Activated CD8-positive, alpha-beta memory T cell treated with anti-CD3 and anti-CD28 coated beads for 1 hour (primary cell): Measurements from ENCODE around the gene PSMD5.
"Not testable (repeated sequence)": the region's sequence is repeated elsewhere in the genome, so short reads cannot be mapped to it uniquely, and the experiment has no call there.

Experiments
- DNase-seq, 2 donors: peaks; one replicate each; pipeline ENCODE4 v3.0.0-alpha.2; 2020; ENCODE audit warnings: low read depth in 1 of 2; ENCODE audit errors: extremely low read depth in 1 of 2

The PSMD5 gene

DNA sequence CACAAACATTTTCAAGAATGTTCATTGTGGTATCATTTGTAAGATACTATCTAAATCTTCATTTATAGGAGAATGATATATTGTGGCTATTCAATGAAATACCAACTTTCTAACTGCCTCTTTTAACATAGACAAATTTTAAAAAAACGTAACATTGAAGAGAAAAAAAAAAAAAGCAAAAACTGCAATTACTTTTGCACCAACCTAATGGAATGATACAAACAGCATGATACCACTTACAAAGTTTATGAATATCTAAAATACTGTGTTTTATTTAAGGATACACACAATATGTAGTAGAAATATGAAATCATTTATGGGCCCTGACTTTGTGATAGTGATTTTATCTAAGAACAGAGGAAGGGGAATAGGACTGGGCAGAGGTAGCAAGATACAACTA, 24.1 kb downstream of the PSMD5 start:
- DNase-seq: no peak

DNA sequence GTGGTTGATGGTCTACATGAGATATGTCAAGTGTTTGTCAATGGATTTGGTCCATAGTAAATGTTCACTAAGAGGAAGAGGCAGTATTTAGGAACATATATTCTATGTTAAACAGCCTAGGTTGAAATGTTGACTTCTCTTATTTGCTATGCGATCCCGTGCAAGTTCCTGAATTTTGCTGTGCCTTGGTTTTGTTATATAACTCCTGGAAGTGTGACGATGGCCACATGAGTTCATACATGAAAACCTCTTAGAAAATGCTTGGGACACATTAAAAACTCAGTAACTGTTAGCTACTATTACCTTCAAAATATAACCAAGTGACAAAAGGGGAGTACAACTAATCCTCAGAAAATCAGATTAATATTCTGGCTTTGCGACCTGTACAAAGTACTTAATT, 27.6 kb downstream of the PSMD5 start:
- no peak for DNase-seq

DNA sequence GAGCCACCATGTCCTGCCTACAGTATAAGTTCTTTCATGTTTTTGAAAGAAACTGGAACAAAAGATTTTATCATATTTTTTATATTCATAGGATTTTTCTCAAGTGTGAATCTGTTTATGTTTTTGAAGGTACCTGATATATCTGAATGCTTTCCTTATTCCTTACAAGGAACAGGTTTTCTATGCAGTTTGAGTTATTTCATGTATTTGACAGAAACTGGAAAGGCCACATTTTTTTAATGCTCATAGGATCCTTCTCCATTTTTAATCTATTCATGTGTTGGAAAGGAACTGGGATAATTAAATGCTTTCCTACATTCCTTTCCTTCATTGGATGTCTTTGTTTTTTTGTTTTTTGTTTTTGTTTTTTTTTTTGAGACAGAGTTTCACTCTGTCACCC, 33.8 kb downstream of the PSMD5 start:
- no peak for DNase-seq

DNA sequence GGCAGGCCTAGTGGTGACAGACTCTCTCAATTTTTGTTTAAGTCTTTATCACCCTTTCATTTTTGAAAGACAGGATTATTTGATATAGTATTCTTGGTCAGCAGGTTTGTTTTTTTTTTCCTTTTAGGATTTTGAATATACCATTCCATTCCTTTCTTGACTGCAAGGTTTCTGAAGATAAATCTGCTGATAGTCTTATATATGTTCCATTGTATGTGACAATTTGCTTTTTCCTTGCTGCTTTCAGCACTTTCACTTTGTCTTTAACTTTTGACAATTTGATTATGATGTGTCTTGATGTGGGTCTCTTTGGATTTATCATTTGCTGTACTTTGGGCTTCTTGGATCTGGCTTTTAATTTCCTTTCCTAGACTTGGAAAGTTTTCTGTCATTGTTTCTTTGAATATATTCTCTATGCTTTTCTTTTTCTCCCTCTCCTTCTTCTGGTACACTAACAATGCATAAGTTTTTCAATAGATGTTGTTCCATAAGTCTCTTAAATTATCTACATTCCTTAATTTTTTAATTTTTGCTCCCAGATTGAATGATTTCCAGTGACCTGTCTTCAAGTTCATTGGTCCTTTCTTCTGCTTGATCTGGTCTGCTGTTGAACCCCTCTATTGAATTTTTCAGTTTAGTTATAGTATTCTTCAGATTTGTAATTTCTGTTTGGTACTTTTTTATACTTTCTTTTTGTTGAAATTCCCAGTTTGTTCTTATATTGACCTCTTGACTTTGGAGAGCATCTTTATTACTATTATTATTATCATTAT, 34.9 kb downstream of the PSMD5 start:
- no peak for DNase-seq

DNA sequence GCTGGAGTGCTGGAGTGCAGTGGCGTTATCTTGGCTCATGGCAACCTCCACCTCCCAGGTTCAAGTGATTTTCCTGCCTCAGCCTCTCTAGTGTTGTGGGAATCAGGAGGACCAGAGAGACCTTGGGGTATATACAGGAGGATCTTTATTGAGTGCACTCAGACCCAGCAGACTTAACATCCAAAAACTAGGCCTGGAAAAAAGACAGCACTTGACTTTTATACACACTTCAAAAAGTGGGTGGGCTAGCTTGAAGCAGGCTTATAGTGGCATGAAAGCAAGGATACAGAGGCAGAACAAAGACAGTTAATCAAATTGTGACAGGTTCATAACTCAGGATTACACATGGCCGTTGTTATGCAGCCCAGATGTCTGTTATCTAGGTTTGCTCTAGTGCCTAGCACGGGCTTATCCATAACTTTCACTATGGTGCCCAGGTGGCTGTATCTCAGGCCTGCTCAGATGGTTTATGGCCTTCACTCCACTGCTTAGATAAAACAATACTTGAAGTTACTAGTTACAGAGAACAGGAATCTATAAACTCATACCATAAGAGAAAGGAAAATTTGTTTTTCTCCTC, 37.8 kb downstream of the PSMD5 start:
- not testable (repeated sequence) for DNase-seq

DNA sequence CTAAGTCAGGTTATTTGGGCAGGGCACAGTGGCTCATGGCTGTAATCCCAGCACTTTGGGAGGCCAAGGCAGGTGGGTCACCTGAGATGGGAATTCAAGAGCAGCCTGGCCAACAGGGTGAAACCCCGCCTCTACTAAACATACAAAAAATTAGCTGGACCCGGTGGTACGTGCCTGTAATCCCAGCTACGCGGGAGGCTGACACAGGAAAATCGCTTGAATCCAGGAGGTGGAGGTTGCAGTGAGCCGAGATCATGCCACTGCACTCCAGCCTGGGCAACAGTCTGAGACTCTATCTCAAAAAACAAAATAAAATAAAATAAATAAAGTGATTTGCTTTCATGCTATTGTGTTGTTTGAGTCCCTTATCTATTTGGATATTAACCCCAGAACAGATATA, 41.3 kb downstream of the PSMD5 start:
- DNase-seq: no peak

DNA sequence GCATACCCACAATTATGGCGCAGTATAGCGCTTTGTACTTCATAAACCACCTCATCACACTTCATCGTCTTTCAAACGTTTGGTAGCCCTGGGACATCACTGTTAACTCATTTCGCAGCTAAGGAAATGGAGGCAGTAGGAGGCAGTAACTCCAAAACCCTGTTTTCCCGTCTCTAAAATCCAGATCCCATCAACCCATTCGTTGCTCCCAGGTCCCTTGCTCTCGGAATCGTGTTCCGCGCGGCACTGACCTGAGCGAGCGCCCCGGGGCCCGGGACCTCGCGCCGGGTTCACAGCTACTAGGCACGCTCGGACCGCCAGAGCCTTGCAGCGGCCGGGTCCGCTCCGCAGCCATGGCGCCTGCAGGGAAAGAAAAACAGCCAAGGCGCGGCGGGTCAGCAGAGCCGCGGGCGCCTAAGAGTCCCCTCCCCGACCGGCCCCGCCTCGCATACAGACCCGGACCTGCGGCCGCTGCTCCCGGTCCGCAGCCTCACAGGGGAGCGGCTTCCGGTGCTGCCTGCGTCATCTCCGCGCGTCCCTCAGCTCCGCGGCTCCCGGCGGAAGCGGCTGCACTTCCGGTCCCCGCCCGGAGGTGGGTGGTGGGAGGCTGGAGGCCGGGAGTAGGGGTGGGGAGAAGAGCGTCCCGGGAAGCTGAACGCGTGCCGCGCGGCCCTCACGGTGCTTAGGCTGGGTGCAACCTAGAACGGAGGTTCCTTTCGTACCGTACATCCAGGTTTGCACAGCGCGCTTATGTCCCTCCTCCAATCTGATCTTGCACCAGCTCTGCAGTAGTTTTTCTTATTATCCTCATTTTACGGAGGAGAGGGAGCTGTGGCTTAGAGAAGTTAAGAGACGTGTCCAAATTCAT, 49.6 kb downstream of the PSMD5 start, which contains the start of gene FBXW2:
Gene FBXW2 (minus strand): TSS at position 519 of the 868 bp plus-strand sequence. CDS start 5,158 bp downstream, outside the sequence.
- DNase-seq: peak; percentile 45 to 76

DNA sequence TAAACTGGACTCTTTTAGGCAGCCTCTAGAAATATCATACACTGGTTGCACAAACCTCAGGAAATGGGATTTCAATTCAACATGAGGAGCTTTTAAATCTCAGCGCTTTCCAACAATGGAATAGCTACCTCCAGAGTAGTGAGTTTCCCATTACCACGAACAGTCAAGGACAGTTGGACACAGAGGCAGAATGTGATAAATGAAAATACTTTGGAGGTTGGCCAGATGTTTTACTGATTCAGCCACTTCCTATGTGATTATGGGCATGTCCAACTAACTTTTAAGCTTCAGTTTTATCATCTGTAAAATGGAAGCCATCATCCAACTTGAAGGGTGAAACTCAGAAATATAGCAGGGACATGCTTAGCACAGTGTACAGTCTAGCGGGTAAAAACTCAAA, 51.6 kb downstream of the PSMD5 start:
- DNase-seq: no peak

DNA sequence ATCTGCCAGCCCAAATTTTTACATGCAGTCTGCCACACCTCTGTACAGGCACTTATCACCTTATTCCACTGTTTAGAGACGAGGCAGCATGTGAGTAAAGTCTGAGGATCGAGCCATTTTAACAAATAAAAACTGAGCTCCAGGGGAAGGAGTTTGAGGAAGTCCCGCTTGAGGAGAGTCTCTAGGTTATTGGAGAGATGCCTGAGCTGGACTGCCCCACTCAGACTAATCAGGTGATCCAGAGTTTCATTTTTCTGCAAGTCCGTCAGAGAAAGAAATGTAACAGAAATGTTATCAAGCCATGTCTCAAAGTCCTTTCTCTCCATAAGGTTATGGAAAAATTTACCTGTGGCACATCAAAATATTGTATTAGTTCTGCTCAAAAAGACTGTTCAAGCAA, 54.8 kb downstream of the PSMD5 start:
- no peak for DNase-seq

DNA sequence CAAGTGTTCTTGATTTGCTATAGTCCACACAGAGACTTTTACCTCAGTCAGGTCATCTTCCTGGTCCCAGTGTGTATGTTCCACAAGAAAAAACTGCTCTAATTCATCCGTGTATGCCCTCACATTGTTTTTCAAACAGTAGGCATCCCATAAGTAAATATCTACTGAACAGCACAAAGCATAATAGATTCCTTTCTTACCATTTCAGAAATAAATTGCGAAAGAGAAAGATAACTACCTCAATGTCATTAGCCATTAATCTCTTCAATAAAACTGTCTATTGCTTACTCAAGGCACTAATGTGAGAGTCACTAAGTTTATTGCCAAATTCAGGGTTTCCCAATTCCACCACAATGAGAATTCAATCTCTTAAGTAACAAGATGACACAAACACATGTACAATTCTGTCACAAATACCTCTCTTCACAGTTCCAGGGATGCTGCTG, 59.1 kb downstream of the PSMD5 start:
- DNase-seq: no peak

DNA sequence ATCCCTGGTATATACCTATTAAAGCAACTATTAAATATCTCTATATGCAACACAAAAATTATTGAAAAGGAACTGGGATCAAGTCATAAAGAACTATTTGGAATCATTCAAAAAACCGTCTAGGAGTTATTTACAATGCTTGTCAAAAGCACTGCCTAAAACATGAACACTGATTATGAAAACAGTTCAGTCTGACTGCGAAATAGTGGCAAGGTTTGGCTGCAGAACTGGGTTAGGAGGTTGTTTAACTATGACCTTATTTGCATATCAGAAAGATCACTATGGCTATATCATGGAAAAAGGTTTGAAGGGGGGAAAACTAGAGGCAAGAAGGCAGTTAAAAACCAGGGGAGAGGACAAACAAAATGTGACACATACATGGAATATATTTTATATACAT, 61.5 kb downstream of the PSMD5 start:
- no peak for DNase-seq

DNA sequence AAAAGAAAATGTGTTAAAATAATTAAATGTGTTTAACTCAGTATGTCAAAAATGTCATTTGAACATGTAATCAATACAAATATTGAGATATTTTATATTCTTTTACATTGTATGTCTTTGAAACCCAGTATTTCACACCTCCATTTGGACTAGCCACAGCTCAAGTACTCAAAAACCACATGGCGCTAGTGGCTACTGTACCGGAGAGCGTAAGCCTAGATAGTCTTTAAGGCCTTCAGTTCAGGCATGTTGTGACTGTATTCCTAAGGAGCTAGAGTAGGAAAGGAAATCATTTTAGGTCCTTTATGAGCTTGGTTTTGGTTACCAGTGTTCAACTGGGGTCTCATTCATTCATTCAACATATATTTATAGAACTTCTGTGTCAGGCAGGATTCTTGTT, 62.4 kb downstream of the PSMD5 start:
- DNase-seq: no peak

DNA sequence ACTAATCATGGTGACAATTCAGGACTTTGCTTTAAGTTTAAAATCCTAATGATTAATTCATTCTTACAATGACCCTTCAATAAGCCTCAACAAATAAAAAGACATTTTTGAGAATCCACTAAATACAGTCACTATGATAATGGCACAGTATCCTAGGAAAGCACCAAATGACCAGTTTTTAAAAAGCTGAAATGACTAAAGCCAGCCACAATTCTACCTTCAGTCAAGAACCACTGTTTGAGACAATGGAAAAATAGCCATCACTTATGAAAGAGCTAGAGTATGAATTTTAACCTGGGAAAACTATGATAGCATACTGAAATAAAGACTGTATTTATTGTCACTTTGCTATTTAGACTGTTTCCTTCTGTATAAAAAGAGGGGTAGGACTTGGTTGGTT, 63.5 kb downstream of the PSMD5 start:
- DNase-seq: no peak

DNA sequence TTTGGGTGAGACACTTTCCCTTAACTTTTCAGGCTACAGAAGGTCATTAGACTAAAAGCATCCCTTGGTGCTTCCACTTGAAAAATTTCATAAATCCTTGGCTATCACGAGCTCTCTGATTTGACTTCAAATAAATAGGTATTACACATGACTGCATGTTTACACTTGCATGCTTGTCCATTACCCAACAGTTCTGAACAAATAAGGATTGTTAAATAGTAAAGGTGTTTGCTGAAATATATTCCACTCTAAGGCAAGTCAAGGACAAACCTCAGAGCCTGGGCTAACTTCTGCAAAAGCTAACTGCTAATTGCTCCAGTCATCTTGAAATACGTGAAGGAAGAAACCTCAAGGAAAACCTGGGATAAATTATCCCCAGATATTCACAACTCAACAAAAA, 64.0 kb downstream of the PSMD5 start:
- DNase-seq: no peak

DNA sequence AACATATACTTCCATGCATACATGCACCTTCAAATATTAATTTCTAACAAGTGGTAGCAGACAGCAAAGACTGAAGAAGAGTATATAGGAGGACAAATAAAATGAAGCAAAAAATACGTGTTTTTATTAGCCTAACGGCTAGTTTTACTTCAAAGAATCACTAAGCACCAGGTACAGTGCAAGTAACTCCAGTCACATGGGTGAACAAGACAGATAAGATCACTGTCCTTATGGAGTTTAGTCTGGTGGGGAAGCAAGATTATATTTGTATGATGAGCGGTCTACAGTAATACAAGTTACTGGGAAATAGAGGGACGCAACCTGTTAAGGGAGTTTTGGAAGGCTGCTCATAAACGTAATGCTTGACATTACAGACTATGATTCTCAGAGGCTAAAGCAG, 65.5 kb downstream of the PSMD5 start:
- DNase-seq: no peak

DNA sequence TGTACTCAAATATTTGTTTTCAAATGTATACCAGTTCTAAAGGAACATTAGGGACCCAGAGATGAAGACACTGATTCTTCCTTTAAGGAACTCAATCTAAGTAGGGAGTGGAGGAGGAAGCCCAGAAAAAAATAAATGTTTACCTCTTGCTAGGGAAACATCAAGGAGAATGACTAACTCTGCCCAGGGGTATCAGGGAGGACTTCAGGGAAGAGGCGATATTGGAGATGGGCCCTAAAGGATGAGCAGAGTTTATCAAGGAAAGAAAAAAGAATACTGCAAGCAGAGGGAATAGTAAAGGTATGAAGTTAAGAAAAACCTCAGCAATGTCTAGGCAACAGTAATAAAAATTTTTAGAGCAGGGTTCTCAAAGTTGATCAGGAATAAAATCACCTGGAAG, 65.9 kb downstream of the PSMD5 start:
- DNase-seq: no peak

DNA sequence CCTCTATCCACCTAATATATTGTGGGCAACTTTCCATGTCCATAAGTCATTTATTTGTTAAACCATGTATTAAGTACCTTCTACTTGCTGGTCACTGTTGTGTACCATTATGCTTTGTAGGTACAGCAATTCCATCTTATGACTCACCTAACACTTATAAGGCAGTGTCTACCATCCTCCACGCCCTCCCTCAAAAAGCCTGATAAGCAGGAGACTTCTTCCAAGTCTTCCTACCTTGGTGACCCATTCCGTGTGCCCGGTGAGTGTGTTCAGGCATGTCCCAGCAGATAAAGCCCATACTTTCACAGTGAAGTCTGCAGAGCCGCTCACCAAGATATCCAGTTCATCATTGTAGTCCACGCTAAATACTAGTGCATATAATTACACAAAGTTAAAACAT, 66.9 kb downstream of the PSMD5 start:
- DNase-seq: no peak

DNA sequence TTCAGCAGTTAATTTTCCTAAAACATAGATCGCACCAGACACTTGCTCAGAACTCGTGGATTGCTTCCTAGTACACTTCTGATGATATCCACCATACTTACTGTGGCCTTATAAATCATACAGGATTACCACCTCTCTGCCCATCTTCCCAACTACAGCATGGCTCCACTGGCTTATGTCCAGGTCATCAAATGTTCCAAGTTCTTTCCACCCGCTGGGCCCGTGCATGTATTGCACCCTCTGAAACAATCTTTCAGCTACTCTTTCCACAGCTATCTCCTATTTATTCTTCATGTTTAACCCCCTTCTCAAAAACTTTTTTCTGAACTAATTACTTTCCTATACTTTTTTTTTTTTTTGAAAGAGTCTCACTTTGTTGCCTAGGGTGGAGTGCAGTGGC, 68.0 kb downstream of the PSMD5 start:
- no peak for DNase-seq

DNA sequence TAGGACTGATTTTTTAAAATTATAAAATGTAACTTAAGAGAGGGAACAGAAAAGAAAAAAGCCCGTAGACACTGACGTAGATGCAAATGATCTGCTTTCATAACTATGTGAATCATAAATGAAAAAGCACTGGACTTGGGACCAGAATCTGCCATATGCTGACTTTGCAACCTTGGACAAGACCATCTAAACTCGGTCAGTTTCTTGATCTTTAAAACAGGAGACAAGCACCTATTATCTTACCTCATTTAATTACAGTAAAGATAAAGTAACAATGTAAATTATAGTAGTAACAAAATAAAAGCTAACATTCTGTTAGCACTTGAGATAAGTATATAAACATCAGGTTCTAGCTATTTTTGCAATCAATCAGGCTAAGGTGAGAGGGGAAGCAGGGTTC, 69.5 kb downstream of the PSMD5 start:
- DNase-seq: no peak

DNA sequence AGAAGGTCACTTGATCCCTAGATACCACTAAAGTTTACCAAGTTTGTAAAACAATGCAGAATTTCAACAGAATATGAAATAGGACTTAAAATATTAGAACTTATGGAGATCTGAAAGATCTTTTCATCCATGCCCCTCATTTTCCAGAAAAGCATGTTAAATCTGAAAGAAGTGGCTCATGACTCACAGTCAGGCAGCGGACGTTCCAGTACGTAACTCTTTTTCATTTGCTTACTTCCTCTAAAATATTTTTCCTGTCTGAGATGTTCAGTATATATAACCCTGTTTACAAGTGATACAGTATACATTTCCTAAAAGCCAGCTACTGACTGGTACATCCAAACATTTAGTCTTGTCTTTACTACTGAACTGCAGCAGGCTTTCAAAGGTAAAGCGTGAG, 71.8 kb downstream of the PSMD5 start:
- no peak for DNase-seq

DNA sequence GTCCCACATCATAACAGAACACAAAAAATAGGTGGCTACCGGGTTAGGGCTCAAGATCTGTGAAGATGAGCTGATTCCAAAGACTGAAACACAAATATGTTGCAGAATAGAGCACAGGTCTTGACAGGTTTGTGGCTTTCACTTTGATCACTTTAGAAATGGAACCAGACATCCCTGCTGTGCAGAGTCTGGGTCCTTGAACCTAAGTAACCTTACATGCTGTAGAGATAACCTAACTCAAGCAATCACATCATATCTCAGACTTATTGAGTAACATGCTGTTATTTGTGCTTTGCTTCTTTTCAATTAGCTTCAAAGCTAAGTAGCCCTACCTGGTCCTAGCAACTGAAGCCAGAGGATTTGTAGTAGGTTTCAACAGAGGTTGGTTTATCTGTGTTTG, 73.8 kb downstream of the PSMD5 start:
- no peak for DNase-seq

DNA sequence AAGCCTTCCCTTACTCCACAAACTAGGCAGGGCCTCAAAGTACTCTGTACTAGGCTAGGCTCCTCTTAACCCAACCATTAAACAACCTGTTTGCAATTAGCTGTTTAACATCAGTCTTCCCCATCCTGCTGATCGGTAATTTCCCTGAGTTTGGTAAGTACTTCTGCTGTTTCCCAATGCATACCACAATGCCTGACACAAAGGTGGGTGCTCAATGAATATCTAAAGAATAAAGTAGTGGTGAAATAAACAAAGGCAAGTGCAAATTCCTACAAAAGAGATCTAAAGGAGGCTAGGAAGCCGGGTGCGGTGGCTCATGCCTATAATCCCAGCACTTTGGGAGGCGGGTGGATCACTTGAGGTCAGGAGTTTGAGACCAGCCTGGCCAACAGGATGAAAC, 74.5 kb downstream of the PSMD5 start:
- DNase-seq: no peak
